Measurements from ENCODE around the gene RND1. TPM values are rescaled to one million over a fixed set of nuclear protein-coding genes. Genes with fewer than 3 reads are reported as not detected.
A peak's percentile ranks its signal among the peaks of the same experiment; 100 is the strongest.

RND1 gene
- total RNA-seq, 4 donors from 2014 or later: 0.49 to 1.2 TPM; not detected in 2

DNA sequence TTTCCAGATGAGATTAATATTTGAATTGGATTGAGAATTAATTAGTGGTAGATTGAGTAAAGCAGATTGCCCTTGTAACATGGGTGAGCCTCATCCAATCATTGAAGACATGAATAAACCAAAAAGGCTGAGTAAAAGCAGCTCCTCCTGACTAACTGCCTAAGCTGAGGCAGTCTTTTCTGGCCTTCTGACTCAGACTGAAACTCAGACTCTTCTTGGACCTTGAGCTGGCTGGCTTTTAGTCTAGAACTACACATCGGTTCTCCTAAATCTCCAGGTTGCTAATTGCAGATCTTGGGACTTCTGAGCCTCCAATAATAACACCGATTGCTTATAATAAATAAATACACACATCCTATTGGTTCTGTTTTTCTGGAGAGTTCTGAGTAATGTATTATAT is 35.6 kb upstream of the RND1 start:
- H3K4me3 ChIP-seq (ENCODE audit: low read depth, poor library complexity, severe bottlenecking): no peak overlapping the region
- WGBS, 2 donors: 86 to 87% methylated on average over 2 of the region's 2 CpGs
- no peak for DNase-seq (ENCODE audit: low spot score in 2 of 2)
- intact Hi-C loops (cut with DNase I; ENCODE audit: low total_unique reads): no loop called here
- TF ChIP-seq CTCF (IDR thresholded peaks at IDR 0.05): no peak
- no peak for TF ChIP-seq POLR2A (IDR thresholded peaks at IDR 0.05)

- intact Hi-C loops (cut with DNase I; ENCODE audit: low total_unique reads): no loop called here
- WGBS, 2 donors: 69% methylated on average over 2 of the region's 2 CpGs
- TF ChIP-seq CTCF (IDR thresholded peaks at IDR 0.05) (no peak), POLR2A (IDR thresholded peaks at IDR 0.05) (no peak)
- H3K4me3 ChIP-seq (ENCODE audit: low read depth, poor library complexity, severe bottlenecking): no peak overlapping the region
- no peak for DNase-seq (ENCODE audit: low spot score in 2 of 2)
Measured at GRCh38 chr12:48899651-48900050, 34.0 kb upstream of the RND1 start.

DNA sequence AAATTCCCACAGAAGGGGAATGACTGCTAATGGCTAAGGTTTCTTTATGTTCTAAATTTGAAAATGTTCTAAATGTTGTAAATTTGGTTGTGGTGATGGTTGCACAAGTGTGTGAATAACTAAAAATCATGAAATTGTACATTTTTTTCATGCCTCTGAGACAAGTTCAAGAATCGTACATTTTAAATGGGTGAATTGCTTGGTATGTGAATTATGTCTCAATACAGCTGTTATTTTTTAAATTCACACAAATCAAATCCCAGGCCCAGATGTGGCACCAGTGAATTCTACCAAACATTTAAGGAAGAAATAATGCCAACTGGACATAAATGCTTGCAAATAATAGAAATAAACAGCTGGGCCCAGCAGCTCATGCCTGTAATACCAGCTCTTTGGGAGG is 28.6 kb upstream of the RND1 start:
- intact Hi-C loops (cut with DNase I; ENCODE audit: low total_unique reads): no loop called here
- H3K4me3 ChIP-seq (ENCODE audit: low read depth, poor library complexity, severe bottlenecking): no peak overlapping the region
- 66 to 69% methylated on average over 1 of the region's 1 CpG for whole genome bisulfite sequencing, 2 donors

DNA sequence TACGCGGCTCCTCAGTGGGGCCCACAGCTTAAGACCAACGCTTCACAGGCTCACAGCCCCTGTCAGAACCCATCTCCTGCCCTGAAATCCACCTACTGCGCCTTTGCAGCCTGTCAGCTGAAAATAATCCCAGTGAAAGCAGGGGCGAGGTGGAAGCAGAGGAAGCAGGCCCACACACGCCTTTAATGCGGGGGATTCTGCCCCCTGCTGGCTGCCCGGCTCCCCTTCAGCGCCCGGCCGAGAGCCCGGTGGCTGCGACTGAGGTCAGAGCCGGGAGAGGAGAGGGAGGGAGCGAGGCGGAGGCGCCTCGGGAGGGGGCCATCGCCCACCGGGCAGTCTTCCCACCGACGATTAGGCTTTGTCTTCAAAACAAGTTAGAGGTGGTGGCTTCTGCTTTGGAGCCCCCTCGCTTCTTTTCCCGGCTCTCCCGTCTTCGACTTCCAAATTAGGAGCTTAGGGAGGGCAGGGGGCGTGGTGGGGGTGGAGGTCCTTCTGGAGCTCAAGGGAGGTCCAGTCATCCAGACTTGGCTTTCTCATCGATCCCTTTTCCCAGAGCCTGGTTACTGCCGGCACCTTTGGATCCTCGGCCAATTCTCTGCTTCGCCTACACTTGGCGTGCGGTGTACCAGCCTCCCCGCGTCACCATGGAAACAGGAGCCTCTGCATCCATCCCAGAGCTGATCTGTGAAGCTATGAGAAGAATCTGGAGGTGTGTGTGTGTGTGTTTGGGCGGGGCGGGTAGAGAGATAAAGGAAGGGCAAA is 25.2 kb upstream of the RND1 start:
- intact Hi-C loops (cut with DNase I; ENCODE audit: low total_unique reads): no loop called here
- DNase-seq (ENCODE audit: low spot score in 2 of 2): peak; percentile 60 to 95
- H3K4me3 ChIP-seq (ENCODE audit: low read depth, poor library complexity, severe bottlenecking): no peak overlapping the region
- TF ChIP-seq POLR2A (IDR thresholded peaks at IDR 0.05) (no peak), CTCF (IDR thresholded peaks at IDR 0.05) (peak in 1 of 3 donors; percentile 51)
- 4 to 5% methylated on average over 36 to 37 of the region's 37 CpGs for WGBS, 2 donors

More for the DNA sequence above, 28.6 kb upstream of the RND1 start:
- TF ChIP-seq POLR2A (IDR thresholded peaks at IDR 0.05): no peak
- no peak for TF ChIP-seq CTCF (IDR thresholded peaks at IDR 0.05)
- DNase-seq (ENCODE audit: low spot score in 2 of 2): no peak

GRCh38 chr12:48889679-48890078 is 24.0 kb upstream of the RND1 start:
- WGBS, 2 donors: 83 to 95% methylated on average over 3 of the region's 3 CpGs
- intact Hi-C loops (cut with DNase I; ENCODE audit: low total_unique reads): no loop called here
- no peak for TF ChIP-seq POLR2A (IDR thresholded peaks at IDR 0.05)
- TF ChIP-seq CTCF (IDR thresholded peaks at IDR 0.05): no peak
- no peak for DNase-seq (ENCODE audit: low spot score in 2 of 2)
- no peak overlapping the region for H3K4me3 ChIP-seq (ENCODE audit: low read depth, poor library complexity, severe bottlenecking)

Measured in lower leg skin (tissue), 4 donors.